Measurements from ENCODE around the gene PRDM12. TPM values are rescaled to one million over a fixed set of nuclear protein-coding genes. Genes with fewer than 3 reads are reported as not detected.

The PRDM12 gene
- total and polyA plus RNA-seq, 2 experiments from 2014 or later: 0.11 TPM; not detected in 1

DNA sequence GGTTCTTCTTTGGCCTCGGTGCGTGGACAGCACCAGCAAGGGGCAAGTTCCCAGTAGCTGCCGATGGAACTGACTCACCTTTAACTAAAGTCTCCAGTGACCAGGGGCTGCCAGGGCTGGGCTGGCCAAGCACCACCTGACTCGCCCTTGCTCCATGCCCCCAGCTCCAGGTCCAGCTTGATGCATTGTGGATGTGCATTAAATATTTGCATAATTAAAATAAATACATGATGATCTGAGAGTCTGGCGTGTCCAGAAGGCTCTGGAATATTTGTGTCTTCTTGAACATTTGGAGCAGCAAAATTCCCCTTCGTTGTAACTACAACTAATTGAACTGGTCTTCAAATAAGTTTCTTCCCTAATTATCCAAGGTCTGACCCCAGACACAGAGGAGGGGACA, 9.5 kb upstream of the PRDM12 start:
- Mint-ChIP-seq H3K9me3 (peaks cover 12% of the 10 kb centered on the region), H3K4me3 (no peak overlapping the region), H3K27me3 (ENCODE audit: insufficient read depth, low read depth, poor library complexity) (peaks cover 61% of the 10 kb centered on the region), H3K27ac (no peak overlapping the region), H3K4me1 (no peaks in the 10 kb centered on the region), H3K36me3 (ENCODE audit: low read depth) (peaks cover 6% of the 10 kb centered on the region; the same call in 1 of the 3 replicates)
- Histone ChIP-seq H3K36me3 (ENCODE audit: insufficient read depth) (no peaks in the 10 kb centered on the region), H3K4me2 (no peak overlapping the region), H3K27ac (ENCODE audit: low read depth) (no peak overlapping the region), H3K79me2 (replicated peaks; ENCODE audit: insufficient read depth) (no peaks in the 10 kb centered on the region), H3K9me2 (ENCODE audit: insufficient read depth) (no peaks in the 10 kb centered on the region), H3K4me3 (no peak overlapping the region), H3K27me3 (ENCODE audit: insufficient read depth) (peaks cover 53% of the 10 kb centered on the region), H3F3A (replicated peaks; ENCODE audit: low read depth) (no peaks in the 10 kb centered on the region), H4K20me1 (replicated peaks; ENCODE audit: insufficient read depth) (no peaks in the 10 kb centered on the region), H3K4me1 (ENCODE audit: insufficient read depth) (no peaks in the 10 kb centered on the region), H2AFZ (no peak overlapping the region)
- ATAC-seq: no peak
- DNase-seq (ENCODE audit: low spot score): no peak
- TF ChIP-seq ZNF331 (CRISPR knock-in tag; IDR thresholded peaks at IDR 0.05; ENCODE audit: low read depth) (no peak), NANOG (IDR thresholded peaks at IDR 0.05; ENCODE audit: borderline replicate concordance) (no peak), JUNB (IDR thresholded peaks at IDR 0.05; ENCODE audit: unreplicated experiment) (no peak), POLR2AphosphoS5 (IDR thresholded peaks at IDR 0.05; ENCODE audit: low read depth) (no peak), EZH2phosphoT487 (IDR thresholded peaks at IDR 0.05; ENCODE audit: unreplicated experiment) (no peak), STAT1 (IDR thresholded peaks at IDR 0.05; ENCODE audit: unreplicated experiment) (no peak), ZNF114 (CRISPR knock-in tag; IDR thresholded peaks at IDR 0.05) (no peak), EZH2 (IDR thresholded peaks at IDR 0.05; ENCODE audit: low read depth, unreplicated experiment) (no peak), CREB1 (CRISPR knock-in tag; IDR thresholded peaks at IDR 0.05; ENCODE audit: low read depth) (no peak)
- TF ChIP-seq, protein P1, sequence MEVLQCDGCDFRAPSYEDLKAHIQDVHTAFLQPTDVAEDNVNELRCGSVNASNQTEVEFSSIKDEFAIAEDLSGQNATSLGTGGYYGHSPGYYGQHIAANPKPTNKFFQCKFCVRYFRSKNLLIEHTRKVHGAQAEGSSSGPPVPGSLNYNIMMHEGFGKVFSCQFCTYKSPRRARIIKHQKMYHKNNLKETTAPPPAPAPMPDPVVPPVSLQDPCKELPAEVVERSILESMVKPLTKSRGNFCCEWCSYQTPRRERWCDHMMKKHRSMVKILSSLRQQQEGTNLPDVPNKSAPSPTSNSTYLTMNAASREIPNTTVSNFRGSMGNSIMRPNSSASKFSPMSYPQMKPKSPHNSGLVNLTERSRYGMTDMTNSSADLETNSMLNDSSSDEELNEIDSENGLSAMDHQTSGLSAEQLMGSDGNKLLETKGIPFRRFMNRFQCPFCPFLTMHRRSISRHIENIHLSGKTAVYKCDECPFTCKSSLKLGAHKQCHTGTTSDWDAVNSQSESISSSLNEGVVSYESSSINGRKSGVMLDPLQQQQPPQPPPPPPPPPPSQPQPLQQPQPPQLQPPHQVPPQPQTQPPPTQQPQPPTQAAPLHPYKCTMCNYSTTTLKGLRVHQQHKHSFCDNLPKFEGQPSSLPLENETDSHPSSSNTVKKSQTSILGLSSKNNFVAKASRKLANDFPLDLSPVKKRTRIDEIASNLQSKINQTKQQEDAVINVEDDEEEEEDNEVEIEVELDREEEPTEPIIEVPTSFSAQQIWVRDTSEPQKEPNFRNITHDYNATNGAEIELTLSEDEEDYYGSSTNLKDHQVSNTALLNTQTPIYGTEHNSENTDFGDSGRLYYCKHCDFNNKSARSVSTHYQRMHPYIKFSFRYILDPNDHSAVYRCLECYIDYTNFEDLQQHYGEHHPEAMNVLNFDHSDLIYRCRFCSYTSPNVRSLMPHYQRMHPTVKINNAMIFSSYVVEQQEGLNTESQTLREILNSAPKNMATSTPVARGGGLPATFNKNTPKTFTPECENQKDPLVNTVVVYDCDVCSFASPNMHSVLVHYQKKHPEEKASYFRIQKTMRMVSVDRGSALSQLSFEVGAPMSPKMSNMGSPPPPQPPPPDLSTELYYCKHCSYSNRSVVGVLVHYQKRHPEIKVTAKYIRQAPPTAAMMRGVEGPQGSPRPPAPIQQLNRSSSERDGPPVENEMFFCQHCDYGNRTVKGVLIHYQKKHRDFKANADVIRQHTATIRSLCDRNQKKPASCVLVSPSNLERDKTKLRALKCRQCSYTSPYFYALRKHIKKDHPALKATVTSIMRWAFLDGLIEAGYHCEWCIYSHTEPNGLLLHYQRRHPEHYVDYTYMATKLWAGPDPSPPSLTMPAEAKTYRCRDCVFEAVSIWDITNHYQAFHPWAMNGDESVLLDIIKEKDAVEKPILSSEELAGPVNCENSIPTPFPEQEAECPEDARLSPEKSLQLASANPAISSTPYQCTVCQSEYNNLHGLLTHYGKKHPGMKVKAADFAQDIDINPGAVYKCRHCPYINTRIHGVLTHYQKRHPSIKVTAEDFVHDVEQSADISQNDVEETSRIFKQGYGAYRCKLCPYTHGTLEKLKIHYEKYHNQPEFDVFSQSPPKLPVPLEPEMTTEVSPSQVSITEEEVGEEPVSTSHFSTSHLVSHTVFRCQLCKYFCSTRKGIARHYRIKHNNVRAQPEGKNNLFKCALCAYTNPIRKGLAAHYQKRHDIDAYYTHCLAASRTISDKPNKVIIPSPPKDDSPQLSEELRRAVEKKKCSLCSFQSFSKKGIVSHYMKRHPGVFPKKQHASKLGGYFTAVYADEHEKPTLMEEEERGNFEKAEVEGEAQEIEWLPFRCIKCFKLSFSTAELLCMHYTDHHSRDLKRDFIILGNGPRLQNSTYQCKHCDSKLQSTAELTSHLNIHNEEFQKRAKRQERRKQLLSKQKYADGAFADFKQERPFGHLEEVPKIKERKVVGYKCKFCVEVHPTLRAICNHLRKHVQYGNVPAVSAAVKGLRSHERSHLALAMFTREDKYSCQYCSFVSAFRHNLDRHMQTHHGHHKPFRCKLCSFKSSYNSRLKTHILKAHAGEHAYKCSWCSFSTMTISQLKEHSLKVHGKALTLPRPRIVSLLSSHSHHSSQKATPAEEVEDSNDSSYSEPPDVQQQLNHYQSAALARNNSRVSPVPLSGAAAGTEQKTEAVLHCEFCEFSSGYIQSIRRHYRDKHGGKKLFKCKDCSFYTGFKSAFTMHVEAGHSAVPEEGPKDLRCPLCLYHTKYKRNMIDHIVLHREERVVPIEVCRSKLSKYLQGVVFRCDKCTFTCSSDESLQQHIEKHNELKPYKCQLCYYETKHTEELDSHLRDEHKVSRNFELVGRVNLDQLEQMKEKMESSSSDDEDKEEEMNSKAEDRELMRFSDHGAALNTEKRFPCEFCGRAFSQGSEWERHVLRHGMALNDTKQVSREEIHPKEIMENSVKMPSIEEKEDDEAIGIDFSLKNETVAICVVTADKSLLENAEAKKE (CRISPR knock-in tag; IDR thresholded peaks at IDR 0.05): no peak
- TF ChIP-seq, protein P2, sequence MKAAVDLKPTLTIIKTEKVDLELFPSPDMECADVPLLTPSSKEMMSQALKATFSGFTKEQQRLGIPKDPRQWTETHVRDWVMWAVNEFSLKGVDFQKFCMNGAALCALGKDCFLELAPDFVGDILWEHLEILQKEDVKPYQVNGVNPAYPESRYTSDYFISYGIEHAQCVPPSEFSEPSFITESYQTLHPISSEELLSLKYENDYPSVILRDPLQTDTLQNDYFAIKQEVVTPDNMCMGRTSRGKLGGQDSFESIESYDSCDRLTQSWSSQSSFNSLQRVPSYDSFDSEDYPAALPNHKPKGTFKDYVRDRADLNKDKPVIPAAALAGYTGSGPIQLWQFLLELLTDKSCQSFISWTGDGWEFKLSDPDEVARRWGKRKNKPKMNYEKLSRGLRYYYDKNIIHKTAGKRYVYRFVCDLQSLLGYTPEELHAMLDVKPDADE (IDR thresholded peaks at IDR 0.05): no peak
- TF ChIP-seq, protein P3, sequence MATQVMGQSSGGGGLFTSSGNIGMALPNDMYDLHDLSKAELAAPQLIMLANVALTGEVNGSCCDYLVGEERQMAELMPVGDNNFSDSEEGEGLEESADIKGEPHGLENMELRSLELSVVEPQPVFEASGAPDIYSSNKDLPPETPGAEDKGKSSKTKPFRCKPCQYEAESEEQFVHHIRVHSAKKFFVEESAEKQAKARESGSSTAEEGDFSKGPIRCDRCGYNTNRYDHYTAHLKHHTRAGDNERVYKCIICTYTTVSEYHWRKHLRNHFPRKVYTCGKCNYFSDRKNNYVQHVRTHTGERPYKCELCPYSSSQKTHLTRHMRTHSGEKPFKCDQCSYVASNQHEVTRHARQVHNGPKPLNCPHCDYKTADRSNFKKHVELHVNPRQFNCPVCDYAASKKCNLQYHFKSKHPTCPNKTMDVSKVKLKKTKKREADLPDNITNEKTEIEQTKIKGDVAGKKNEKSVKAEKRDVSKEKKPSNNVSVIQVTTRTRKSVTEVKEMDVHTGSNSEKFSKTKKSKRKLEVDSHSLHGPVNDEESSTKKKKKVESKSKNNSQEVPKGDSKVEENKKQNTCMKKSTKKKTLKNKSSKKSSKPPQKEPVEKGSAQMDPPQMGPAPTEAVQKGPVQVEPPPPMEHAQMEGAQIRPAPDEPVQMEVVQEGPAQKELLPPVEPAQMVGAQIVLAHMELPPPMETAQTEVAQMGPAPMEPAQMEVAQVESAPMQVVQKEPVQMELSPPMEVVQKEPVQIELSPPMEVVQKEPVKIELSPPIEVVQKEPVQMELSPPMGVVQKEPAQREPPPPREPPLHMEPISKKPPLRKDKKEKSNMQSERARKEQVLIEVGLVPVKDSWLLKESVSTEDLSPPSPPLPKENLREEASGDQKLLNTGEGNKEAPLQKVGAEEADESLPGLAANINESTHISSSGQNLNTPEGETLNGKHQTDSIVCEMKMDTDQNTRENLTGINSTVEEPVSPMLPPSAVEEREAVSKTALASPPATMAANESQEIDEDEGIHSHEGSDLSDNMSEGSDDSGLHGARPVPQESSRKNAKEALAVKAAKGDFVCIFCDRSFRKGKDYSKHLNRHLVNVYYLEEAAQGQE (IDR thresholded peaks at IDR 0.05; ENCODE audit: unreplicated experiment): no peak
- TF ChIP-seq, protein P4, sequence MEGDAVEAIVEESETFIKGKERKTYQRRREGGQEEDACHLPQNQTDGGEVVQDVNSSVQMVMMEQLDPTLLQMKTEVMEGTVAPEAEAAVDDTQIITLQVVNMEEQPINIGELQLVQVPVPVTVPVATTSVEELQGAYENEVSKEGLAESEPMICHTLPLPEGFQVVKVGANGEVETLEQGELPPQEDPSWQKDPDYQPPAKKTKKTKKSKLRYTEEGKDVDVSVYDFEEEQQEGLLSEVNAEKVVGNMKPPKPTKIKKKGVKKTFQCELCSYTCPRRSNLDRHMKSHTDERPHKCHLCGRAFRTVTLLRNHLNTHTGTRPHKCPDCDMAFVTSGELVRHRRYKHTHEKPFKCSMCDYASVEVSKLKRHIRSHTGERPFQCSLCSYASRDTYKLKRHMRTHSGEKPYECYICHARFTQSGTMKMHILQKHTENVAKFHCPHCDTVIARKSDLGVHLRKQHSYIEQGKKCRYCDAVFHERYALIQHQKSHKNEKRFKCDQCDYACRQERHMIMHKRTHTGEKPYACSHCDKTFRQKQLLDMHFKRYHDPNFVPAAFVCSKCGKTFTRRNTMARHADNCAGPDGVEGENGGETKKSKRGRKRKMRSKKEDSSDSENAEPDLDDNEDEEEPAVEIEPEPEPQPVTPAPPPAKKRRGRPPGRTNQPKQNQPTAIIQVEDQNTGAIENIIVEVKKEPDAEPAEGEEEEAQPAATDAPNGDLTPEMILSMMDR (conservative IDR thresholded peaks at IDR 0.05; ENCODE audit: low read depth in 2 of 2): no peak

Data from GM23338 (cell line).